ENCODE measurements around the gene OXTR.

DNA sequence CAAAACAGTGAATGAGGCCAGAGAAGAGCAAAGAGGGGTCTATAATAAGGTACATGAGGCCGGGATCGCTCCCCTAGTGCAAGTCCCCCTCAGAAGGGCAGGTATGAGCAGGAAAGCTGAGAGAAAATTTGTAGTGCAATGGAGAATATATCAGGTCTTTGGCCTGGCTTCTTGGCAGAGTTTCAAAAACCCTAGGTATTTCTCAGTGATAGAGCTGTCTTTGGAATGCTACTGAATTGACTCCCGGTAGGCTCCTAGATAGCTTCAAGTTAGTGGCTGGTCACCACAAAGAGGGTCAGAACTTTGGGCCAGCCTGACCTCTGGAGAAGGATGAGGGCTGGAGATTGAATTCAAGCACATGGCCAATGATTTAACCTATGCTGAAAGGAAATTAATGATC lies 30.6 kb upstream of the OXTR start:
- TF ChIP-seq, protein P1, sequence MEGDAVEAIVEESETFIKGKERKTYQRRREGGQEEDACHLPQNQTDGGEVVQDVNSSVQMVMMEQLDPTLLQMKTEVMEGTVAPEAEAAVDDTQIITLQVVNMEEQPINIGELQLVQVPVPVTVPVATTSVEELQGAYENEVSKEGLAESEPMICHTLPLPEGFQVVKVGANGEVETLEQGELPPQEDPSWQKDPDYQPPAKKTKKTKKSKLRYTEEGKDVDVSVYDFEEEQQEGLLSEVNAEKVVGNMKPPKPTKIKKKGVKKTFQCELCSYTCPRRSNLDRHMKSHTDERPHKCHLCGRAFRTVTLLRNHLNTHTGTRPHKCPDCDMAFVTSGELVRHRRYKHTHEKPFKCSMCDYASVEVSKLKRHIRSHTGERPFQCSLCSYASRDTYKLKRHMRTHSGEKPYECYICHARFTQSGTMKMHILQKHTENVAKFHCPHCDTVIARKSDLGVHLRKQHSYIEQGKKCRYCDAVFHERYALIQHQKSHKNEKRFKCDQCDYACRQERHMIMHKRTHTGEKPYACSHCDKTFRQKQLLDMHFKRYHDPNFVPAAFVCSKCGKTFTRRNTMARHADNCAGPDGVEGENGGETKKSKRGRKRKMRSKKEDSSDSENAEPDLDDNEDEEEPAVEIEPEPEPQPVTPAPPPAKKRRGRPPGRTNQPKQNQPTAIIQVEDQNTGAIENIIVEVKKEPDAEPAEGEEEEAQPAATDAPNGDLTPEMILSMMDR (IDR thresholded peaks at IDR 0.05 in 4 of 5, conservative IDR thresholded peaks at IDR 0.05 in 1 of 5), result no peak
- TF ChIP-seq POLR2A (IDR thresholded peaks at IDR 0.05), result no peak

Data from gastrocnemius medialis (tissue), 4 donors.